ENCODE measurements around the gene PTPA.

DNA sequence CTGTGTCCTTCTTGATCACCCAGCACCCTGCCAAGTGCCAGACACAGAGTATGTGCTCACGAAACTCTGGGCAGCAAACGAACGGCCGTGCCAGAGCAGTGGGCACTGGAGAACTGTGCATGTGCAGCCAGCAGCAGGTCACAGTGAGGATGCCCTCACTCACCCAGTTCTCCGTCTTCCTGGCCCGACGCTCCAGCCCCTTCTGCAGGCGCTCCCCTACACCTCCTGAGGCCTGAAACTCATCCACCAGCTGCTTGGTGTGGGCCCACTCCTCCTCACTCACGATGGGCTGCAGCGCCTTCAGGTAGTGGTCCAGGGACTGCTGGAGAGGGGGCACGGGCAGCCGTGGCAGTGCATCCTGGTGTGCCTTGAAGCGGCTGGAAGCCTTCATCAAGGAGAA, 3.6 kb upstream of the PTPA start:
- no peak for TF ChIP-seq ZNF350 (tag by site-specific recombination; IDR thresholded peaks at IDR 0.05)
- TF ChIP-seq, protein P1, sequence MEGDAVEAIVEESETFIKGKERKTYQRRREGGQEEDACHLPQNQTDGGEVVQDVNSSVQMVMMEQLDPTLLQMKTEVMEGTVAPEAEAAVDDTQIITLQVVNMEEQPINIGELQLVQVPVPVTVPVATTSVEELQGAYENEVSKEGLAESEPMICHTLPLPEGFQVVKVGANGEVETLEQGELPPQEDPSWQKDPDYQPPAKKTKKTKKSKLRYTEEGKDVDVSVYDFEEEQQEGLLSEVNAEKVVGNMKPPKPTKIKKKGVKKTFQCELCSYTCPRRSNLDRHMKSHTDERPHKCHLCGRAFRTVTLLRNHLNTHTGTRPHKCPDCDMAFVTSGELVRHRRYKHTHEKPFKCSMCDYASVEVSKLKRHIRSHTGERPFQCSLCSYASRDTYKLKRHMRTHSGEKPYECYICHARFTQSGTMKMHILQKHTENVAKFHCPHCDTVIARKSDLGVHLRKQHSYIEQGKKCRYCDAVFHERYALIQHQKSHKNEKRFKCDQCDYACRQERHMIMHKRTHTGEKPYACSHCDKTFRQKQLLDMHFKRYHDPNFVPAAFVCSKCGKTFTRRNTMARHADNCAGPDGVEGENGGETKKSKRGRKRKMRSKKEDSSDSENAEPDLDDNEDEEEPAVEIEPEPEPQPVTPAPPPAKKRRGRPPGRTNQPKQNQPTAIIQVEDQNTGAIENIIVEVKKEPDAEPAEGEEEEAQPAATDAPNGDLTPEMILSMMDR (tag by site-specific recombination; IDR thresholded peaks at IDR 0.05), result no peak
- no peak for TF ChIP-seq MZF1 (tag by site-specific recombination; IDR thresholded peaks at IDR 0.05; ENCODE audit: borderline replicate concordance)
- no peak for TF ChIP-seq ZNF239 (tag by site-specific recombination; IDR thresholded peaks at IDR 0.05)
- TF ChIP-seq ZNF155 (tag by site-specific recombination; IDR thresholded peaks at IDR 0.05), result no peak
- TF ChIP-seq, protein P2, sequence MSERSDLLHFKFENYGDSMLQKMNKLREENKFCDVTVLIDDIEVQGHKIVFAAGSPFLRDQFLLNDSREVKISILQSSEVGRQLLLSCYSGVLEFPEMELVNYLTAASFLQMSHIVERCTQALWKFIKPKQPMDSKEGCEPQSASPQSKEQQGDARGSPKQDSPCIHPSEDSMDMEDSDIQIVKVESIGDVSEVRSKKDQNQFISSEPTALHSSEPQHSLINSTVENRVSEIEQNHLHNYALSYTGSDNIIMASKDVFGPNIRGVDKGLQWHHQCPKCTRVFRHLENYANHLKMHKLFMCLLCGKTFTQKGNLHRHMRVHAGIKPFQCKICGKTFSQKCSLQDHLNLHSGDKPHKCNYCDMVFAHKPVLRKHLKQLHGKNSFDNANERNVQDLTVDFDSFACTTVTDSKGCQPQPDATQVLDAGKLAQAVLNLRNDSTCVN (tag by site-specific recombination; optimal IDR thresholded peaks at IDR 0.05), result no peak
- TF ChIP-seq, protein P3, sequence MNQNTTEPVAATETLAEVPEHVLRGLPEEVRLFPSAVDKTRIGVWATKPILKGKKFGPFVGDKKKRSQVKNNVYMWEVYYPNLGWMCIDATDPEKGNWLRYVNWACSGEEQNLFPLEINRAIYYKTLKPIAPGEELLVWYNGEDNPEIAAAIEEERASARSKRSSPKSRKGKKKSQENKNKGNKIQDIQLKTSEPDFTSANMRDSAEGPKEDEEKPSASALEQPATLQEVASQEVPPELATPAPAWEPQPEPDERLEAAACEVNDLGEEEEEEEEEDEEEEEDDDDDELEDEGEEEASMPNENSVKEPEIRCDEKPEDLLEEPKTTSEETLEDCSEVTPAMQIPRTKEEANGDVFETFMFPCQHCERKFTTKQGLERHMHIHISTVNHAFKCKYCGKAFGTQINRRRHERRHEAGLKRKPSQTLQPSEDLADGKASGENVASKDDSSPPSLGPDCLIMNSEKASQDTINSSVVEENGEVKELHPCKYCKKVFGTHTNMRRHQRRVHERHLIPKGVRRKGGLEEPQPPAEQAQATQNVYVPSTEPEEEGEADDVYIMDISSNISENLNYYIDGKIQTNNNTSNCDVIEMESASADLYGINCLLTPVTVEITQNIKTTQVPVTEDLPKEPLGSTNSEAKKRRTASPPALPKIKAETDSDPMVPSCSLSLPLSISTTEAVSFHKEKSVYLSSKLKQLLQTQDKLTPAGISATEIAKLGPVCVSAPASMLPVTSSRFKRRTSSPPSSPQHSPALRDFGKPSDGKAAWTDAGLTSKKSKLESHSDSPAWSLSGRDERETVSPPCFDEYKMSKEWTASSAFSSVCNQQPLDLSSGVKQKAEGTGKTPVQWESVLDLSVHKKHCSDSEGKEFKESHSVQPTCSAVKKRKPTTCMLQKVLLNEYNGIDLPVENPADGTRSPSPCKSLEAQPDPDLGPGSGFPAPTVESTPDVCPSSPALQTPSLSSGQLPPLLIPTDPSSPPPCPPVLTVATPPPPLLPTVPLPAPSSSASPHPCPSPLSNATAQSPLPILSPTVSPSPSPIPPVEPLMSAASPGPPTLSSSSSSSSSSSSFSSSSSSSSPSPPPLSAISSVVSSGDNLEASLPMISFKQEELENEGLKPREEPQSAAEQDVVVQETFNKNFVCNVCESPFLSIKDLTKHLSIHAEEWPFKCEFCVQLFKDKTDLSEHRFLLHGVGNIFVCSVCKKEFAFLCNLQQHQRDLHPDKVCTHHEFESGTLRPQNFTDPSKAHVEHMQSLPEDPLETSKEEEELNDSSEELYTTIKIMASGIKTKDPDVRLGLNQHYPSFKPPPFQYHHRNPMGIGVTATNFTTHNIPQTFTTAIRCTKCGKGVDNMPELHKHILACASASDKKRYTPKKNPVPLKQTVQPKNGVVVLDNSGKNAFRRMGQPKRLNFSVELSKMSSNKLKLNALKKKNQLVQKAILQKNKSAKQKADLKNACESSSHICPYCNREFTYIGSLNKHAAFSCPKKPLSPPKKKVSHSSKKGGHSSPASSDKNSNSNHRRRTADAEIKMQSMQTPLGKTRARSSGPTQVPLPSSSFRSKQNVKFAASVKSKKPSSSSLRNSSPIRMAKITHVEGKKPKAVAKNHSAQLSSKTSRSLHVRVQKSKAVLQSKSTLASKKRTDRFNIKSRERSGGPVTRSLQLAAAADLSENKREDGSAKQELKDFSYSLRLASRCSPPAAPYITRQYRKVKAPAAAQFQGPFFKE (tag by site-specific recombination; IDR thresholded peaks at IDR 0.05; ENCODE audit: borderline replicate concordance), result no peak
- no peak for TF ChIP-seq ZNF133 (tag by site-specific recombination; IDR thresholded peaks at IDR 0.05)
- TF ChIP-seq, protein P4, sequence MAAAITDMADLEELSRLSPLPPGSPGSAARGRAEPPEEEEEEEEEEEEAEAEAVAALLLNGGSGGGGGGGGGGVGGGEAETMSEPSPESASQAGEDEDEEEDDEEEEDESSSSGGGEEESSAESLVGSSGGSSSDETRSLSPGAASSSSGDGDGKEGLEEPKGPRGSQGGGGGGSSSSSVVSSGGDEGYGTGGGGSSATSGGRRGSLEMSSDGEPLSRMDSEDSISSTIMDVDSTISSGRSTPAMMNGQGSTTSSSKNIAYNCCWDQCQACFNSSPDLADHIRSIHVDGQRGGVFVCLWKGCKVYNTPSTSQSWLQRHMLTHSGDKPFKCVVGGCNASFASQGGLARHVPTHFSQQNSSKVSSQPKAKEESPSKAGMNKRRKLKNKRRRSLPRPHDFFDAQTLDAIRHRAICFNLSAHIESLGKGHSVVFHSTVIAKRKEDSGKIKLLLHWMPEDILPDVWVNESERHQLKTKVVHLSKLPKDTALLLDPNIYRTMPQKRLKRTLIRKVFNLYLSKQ (tag by site-specific recombination; IDR thresholded peaks at IDR 0.05; ENCODE audit: borderline replicate concordance), result no peak
- TF ChIP-seq, protein P5, sequence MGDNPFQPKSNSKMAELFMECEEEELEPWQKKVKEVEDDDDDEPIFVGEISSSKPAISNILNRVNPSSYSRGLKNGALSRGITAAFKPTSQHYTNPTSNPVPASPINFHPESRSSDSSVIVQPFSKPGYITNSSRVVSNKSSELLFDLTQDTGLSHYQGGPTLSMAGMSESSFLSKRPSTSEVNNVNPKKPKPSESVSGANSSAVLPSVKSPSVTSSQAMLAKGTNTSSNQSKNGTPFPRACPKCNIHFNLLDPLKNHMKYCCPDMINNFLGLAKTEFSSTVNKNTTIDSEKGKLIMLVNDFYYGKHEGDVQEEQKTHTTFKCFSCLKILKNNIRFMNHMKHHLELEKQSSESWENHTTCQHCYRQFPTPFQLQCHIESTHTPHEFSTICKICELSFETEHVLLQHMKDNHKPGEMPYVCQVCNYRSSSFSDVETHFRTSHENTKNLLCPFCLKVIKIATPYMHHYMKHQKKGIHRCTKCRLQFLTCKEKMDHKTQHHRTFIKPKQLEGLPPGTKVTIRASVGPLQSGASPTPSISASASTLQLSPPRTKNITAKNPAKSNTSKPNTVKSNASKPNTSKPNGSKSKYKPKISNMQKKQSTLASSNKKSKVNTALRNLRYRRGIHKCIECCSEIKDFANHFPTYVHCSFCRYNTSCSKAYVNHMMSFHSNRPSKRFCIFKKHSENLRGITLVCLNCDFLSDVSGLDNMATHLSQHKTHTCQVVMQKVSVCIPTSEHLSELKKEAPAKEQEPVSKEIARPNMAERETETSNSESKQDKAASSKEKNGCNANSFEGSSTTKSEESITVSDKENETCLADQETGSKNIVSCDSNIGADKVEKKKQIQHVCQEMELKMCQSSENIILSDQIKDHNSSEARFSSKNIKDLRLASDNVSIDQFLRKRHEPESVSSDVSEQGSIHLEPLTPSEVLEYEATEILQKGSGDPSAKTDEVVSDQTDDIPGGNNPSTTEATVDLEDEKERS (tag by site-specific recombination; IDR thresholded peaks at IDR 0.05), result no peak
- TF ChIP-seq ZNF629 (tag by site-specific recombination; IDR thresholded peaks at IDR 0.05), result no peak

Data from HEK293 (cell line).